Skeletal muscle satellite cell (primary cell): ENCODE data around the gene DGLUCY.
"Not testable (repeated sequence)": the region's sequence is repeated elsewhere in the genome, so short reads cannot be mapped to it uniquely, and the experiment has no call there.

Experiments
- H3K27me3 ChIP-seq: 2 replicates; pipeline ENCODE4 v1.7.0; 2013; ENCODE audit warnings: low read length; ENCODE audit not compliant: control insufficient read depth, insufficient read depth
- H3K36me3 ChIP-seq: 2 replicates; pipeline ENCODE4 v1.7.0; 2013; ENCODE audit warnings: mild to moderate bottlenecking, control low read depth, low read length; ENCODE audit not compliant: insufficient read depth
- H3K4me1 ChIP-seq: 2 replicates; pipeline ENCODE4 v1.7.0; 2013; ENCODE audit warnings: low read length; ENCODE audit not compliant: control insufficient read depth, insufficient read depth
- H3K4me2 ChIP-seq: 2 replicates; pipeline ENCODE4 v1.7.0; 2013; ENCODE audit warnings: mild to moderate bottlenecking, low read length
- H3K4me3 ChIP-seq: 2 replicates; pipeline ENCODE4 v1.7.0; 2013; ENCODE audit warnings: low read length
- H3K9ac ChIP-seq: 2 replicates; pipeline ENCODE4 v1.7.0; 2013; ENCODE audit warnings: mild to moderate bottlenecking, low read depth, low read length, moderate library complexity
- H3K9me3 ChIP-seq: replicated peaks from 2 replicates; pipeline ENCODE4 v1.7.0; 2013; ENCODE audit warnings: mild to moderate bottlenecking, control low read depth, low read length

DGLUCY gene

GRCh38 chr14:91255026-91255695, 141.3 kb downstream of the DGLUCY start:
- Histone ChIP-seq H3K9ac (no peak overlapping the region), H3K27me3 (no peaks in the 10 kb centered on the region), H3K9me3 (no peaks in the 10 kb centered on the region), H3K4me2 (no peak overlapping the region), H3K4me3 (no peak overlapping the region), H3K4me1 (peaks cover 23% of the 10 kb centered on the region), H3K36me3 (no peaks in the 10 kb centered on the region)

GRCh38 chr14:91256661-91257060, 142.8 kb downstream of the DGLUCY start:
- no peak overlapping the region for H3K9ac ChIP-seq
- no peaks in the 10 kb centered on the region for H3K36me3 ChIP-seq
- H3K4me2 ChIP-seq = no peak overlapping the region
- no peak overlapping the region for H3K4me3 ChIP-seq
- H3K9me3 ChIP-seq = no peaks in the 10 kb centered on the region
- H3K27me3 ChIP-seq = no peaks in the 10 kb centered on the region
- H3K4me1 ChIP-seq = peaks cover 23% of the 10 kb centered on the region

- H3K4me1 ChIP-seq = peaks cover 23% of the 10 kb centered on the region
- no peaks in the 10 kb centered on the region for H3K27me3 ChIP-seq
- H3K9ac ChIP-seq = no peak overlapping the region
Observed at GRCh38 chr14:91257328-91258010, 143.6 kb downstream of the DGLUCY start.

GRCh38 chr14:91258011-91258618, 144.2 kb downstream of the DGLUCY start:
- no peak overlapping the region for H3K4me2 ChIP-seq
- no peaks in the 10 kb centered on the region for H3K9me3 ChIP-seq
- H3K36me3 ChIP-seq = no peaks in the 10 kb centered on the region
- H3K9ac ChIP-seq = no peak overlapping the region
- peaks cover 17% of the 10 kb centered on the region for H3K4me1 ChIP-seq
- H3K4me3 ChIP-seq = no peak overlapping the region
- no peaks in the 10 kb centered on the region for H3K27me3 ChIP-seq

More at GRCh38 chr14:91257328-91258010, 143.6 kb downstream of the DGLUCY start:
- Histone ChIP-seq H3K36me3 (no peaks in the 10 kb centered on the region), H3K4me2 (no peak overlapping the region), H3K9me3 (no peaks in the 10 kb centered on the region), H3K4me3 (no peak overlapping the region)

- Histone ChIP-seq H3K4me3 (no peak overlapping the region), H3K27me3 (no peaks in the 10 kb centered on the region), H3K4me2 (no peak overlapping the region), H3K9me3 (no peaks in the 10 kb centered on the region), H3K9ac (no peak overlapping the region), H3K36me3 (no peaks in the 10 kb centered on the region), H3K4me1 (peaks cover 13% of the 10 kb centered on the region)
Observed at GRCh38 chr14:91258876-91259275, 145.0 kb downstream of the DGLUCY start.

GRCh38 chr14:91261115-91261514, 147.2 kb downstream of the DGLUCY start:
- Histone ChIP-seq H3K36me3 (no peaks in the 10 kb centered on the region), H3K4me2 (no peak overlapping the region), H3K9me3 (no peaks in the 10 kb centered on the region), H3K27me3 (no peaks in the 10 kb centered on the region), H3K4me3 (no peak overlapping the region), H3K4me1 (peaks cover 10% of the 10 kb centered on the region), H3K9ac (no peak overlapping the region)

GRCh38 chr14:91261986-91262549, 148.2 kb downstream of the DGLUCY start:
- Histone ChIP-seq H3K4me1 (peaks cover 10% of the 10 kb centered on the region), H3K4me3 (no peak overlapping the region), H3K9ac (no peak overlapping the region), H3K36me3 (no peaks in the 10 kb centered on the region), H3K27me3 (no peaks in the 10 kb centered on the region), H3K4me2 (no peak overlapping the region), H3K9me3 (no peaks in the 10 kb centered on the region)

- Histone ChIP-seq H3K4me2 (no peak overlapping the region), H3K9me3 (no peaks in the 10 kb centered on the region), H3K36me3 (no peaks in the 10 kb centered on the region), H3K4me3 (no peak overlapping the region), H3K4me1 (peaks cover 2% of the 10 kb centered on the region), H3K9ac (no peak overlapping the region), H3K27me3 (no peaks in the 10 kb centered on the region)
Observed at GRCh38 chr14:91263329-91263728, 149.5 kb downstream of the DGLUCY start.

- H3K4me1 ChIP-seq = peaks cover 6% of the 10 kb centered on the region
- H3K27me3 ChIP-seq = no peaks in the 10 kb centered on the region
- H3K4me3 ChIP-seq = peak overlapping the region; percentile 67
- H3K9me3 ChIP-seq = no peaks in the 10 kb centered on the region
- peak overlapping the region; percentile 82 for H3K4me2 ChIP-seq
- peak overlapping the region; percentile 49 for H3K9ac ChIP-seq
- no peaks in the 10 kb centered on the region for H3K36me3 ChIP-seq
Observed at GRCh38 chr14:91264151-91265150, 150.6 kb downstream of the DGLUCY start.

- no peak overlapping the region for H3K9ac ChIP-seq
- H3K4me2 ChIP-seq = no peak overlapping the region
- no peaks in the 10 kb centered on the region for H3K27me3 ChIP-seq
- H3K36me3 ChIP-seq = no peaks in the 10 kb centered on the region
- H3K4me1 ChIP-seq = peaks cover 13% of the 10 kb centered on the region
- H3K9me3 ChIP-seq = no peaks in the 10 kb centered on the region
- no peak overlapping the region for H3K4me3 ChIP-seq
Observed at GRCh38 chr14:91265404-91265803, 151.5 kb downstream of the DGLUCY start.

GRCh38 chr14:91266276-91266675, 152.4 kb downstream of the DGLUCY start:
- H3K4me3 ChIP-seq, H3K27me3 ChIP-seq, H3K4me2 ChIP-seq, H3K9ac ChIP-seq, H3K36me3 ChIP-seq, H3K9me3 ChIP-seq: not testable (repeated sequence)
- H3K4me1 ChIP-seq = peaks cover 13% of the 10 kb centered on the region
